Measurements from ENCODE around the gene KCNJ6. TPM values are rescaled to one million over a fixed set of nuclear protein-coding genes. Genes with fewer than 3 reads are reported as not detected.

The KCNJ6 gene
- total and polyA plus RNA-seq, 10 of the 15 experiments (the other 5 are each of a cell fraction or from before 2014, with no cell fraction given), result 0.03 to 0.07 (median 0.04) TPM; not detected in 7

GRCh38 chr21:37711836-37712568 lies 204.3 kb downstream of the KCNJ6 start:
- Histone ChIP-seq H4K20me1 (ENCODE audit: control insufficient read depth, insufficient read depth) (no peaks in the 10 kb centered on the region), H3K36me3 (ENCODE audit: control insufficient read depth in 2 of 2, insufficient read depth in 2 of 2, low read length in 1 of 2) (no peaks in the 10 kb centered on the region), H3K79me2 (ENCODE audit: control insufficient read depth, insufficient read depth, low read length) (no peaks in the 10 kb centered on the region), H3K4me3 (no peak overlapping the region), H2AFZ (ENCODE audit: control insufficient read depth, low read depth, low read length) (no peak overlapping the region), H3K9ac (ENCODE audit: control insufficient read depth, insufficient read depth, low read length) (no peak overlapping the region), H3K27me3 (replicated peaks in 1 of 2; ENCODE audit: control insufficient read depth in 2 of 2, insufficient read depth in 2 of 2, low read length in 1 of 2) (no peaks in the 10 kb centered on the region), H3K4me2 (ENCODE audit: control insufficient read depth, insufficient read depth) (no peak overlapping the region), H3K9me3 (replicated peaks; ENCODE audit: control insufficient read depth, insufficient read depth, low read length) (no peaks in the 10 kb centered on the region), H3K4me1 (ENCODE audit: control insufficient read depth, insufficient read depth, low read length) (no peaks in the 10 kb centered on the region), H3K27ac (ENCODE audit: control insufficient read depth, insufficient read depth) (no peak overlapping the region)
- ChIA-PET RAD21 (ENCODE audit: unreplicated experiment) (interaction anchor here (0.6 to 3.6 kb wide), 17 partner anchors 11 to 647 kb away, joined by 3 to 25 read pairs (median 3); no protein-coding TSS in a partner anchor), SMC1A (ENCODE audit: uncharacterized antibody, unreplicated experiment) (interaction anchor here (0.9 to 3.4 kb wide), 12 partner anchors 11 to 643 kb away, joined by 3 to 22 read pairs (median 4); no protein-coding TSS in a partner anchor), POLR2A (interaction anchor here (0.6 kb wide), 1 partner anchor 636 kb away, joined by 5 read pairs; no protein-coding TSS in a partner anchor), CTCF (interaction anchor here (0.8 to 4.2 kb wide), 28 partner anchors 8 to 1120 kb away, joined by 3 to 46 read pairs (median 4); no protein-coding TSS in a partner anchor)
- peak; percentile 97 for ATAC-seq
- TF ChIP-seq SMC3 (IDR thresholded peaks at IDR 0.05; ENCODE audit: borderline replicate concordance, low read length), result peak; percentile 80
- TF ChIP-seq, protein P1, sequence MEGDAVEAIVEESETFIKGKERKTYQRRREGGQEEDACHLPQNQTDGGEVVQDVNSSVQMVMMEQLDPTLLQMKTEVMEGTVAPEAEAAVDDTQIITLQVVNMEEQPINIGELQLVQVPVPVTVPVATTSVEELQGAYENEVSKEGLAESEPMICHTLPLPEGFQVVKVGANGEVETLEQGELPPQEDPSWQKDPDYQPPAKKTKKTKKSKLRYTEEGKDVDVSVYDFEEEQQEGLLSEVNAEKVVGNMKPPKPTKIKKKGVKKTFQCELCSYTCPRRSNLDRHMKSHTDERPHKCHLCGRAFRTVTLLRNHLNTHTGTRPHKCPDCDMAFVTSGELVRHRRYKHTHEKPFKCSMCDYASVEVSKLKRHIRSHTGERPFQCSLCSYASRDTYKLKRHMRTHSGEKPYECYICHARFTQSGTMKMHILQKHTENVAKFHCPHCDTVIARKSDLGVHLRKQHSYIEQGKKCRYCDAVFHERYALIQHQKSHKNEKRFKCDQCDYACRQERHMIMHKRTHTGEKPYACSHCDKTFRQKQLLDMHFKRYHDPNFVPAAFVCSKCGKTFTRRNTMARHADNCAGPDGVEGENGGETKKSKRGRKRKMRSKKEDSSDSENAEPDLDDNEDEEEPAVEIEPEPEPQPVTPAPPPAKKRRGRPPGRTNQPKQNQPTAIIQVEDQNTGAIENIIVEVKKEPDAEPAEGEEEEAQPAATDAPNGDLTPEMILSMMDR (IDR thresholded peaks at IDR 0.05 in 2 of 3, conservative IDR thresholded peaks at IDR 0.05 in 1 of 3; ENCODE audit: control insufficient read depth in 2 of 3, extremely low read depth in 1 of 3, insufficient read depth in 1 of 3, low read depth in 3 of 3, low read length in 3 of 3), result peak; percentile 85 to 95 (median 89)
- TF ChIP-seq TARDBP (IDR thresholded peaks at IDR 0.05; ENCODE audit: borderline replicate concordance), result no peak
- peak; percentile 74 for TF ChIP-seq RAD21 (IDR thresholded peaks at IDR 0.05; ENCODE audit: insufficient read depth, low read depth, low read length)
- no peak for TF ChIP-seq BCL3 (IDR thresholded peaks at IDR 0.05; ENCODE audit: borderline replicate concordance, insufficient read depth, low read depth, low read length, poor library complexity, severe bottlenecking)
- peak; percentile 40; the same call in 1 of the 2 replicates for TF ChIP-seq YY1 (IDR thresholded peaks at IDR 0.05; ENCODE audit: low read depth, low read length)
- TF ChIP-seq, protein P2, sequence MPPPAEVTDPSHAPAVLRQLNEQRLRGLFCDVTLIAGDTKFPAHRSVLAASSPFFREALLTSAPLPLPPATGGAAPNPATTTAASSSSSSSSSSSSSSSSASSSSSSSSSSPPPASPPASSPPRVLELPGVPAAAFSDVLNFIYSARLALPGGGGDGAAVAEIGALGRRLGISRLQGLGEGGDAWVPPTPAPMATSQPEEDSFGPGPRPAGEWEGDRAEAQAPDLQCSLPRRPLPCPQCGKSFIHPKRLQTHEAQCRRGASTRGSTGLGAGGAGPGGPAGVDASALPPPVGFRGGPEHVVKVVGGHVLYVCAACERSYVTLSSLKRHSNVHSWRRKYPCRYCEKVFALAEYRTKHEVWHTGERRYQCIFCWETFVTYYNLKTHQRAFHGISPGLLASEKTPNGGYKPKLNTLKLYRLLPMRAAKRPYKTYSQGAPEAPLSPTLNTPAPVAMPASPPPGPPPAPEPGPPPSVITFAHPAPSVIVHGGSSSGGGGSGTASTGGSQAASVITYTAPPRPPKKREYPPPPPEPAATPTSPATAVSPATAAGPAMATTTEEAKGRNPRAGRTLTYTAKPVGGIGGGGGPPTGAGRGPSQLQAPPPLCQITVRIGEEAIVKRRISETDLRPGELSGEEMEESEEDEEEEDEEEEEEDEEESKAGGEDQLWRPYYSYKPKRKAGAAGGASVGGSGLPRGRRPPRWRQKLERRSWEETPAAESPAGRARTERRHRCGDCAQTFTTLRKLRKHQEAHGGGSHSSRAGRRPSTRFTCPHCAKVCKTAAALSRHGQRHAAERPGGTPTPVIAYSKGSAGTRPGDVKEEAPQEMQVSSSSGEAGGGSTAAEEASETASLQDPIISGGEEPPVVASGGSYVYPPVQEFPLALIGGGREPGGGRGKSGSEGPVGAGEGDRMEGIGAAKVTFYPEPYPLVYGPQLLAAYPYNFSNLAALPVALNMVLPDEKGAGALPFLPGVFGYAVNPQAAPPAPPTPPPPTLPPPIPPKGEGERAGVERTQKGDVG (CRISPR knock-in tag; IDR thresholded peaks at IDR 0.05), result no peak
- TF ChIP-seq PAX5 (IDR thresholded peaks at IDR 0.05; ENCODE audit: borderline replicate concordance, low read depth, low read length), result no peak
- TF ChIP-seq POU2F2 (IDR thresholded peaks at IDR 0.05; ENCODE audit: borderline replicate concordance, low read depth, low read length), result 0 out of 3 replicates have a peak, but pooled peaks have one; percentile 29
- TF ChIP-seq ATF2 (IDR thresholded peaks at IDR 0.05; ENCODE audit: low read length), result no peak
- peak; percentile 93 for FAIRE-seq
- WGBS (ENCODE audit: insufficient coverage, insufficient replicate concordance, low lambda C conversion rate, missing lambda C conversion rate), result 2% methylated on average over 3 of the region's 3 CpGs
- in situ Hi-C loops (cut with MboI), result loop anchor here (10.0 kb wide), 1 partner anchor 413 kb away; no protein-coding TSS in a partner anchor
- intact Hi-C loops (cut with micrococcal nuclease; ENCODE audit: unreplicated experiment), result loop anchor here (1.0 kb wide), 1 partner anchor 414 kb away; no protein-coding TSS in a partner anchor
- DNase-seq (ENCODE audit: low read depth, low spot score), result no peak
- BruUV-seq (replicated peaks), result no TSS peak

Measured in GM12878 (cell line).